Activated naive CD4-positive, alpha-beta T cell treated with anti-CD3 and anti-CD28 coated beads, Interleukin-2, amount 10 ng/mL, durations not matched to agents 7 days and 5 days (primary cell): Measurements from ENCODE around the gene CCNL2.
A peak's percentile ranks its signal among the peaks of the same experiment; 100 is the strongest.
"Not testable (repeated sequence)": the region's sequence is repeated elsewhere in the genome, so short reads cannot be mapped to it uniquely, and the experiment has no call there.

Source experiments
- CTCF ChIA-PET: fragments of 350-600 bp; sonication (Branson Sonifier 250); formaldehyde crosslinking; loops from one replicate; lab custom pipeline; 2021; ENCODE audit warnings: antibody characterized with exemption; lab: Charles Lee
- DNase-seq: peaks from one replicate; pipeline ENCODE4 v3.0.0-alpha.2; 2020
- H3K27ac Mint-ChIP-seq: one replicate; pipeline ENCODE4 v1.8.0; 2021; ENCODE audit warnings: mild to moderate bottlenecking, moderate library complexity, mixed read lengths
- H3K27me3 Mint-ChIP-seq: one replicate; pipeline ENCODE4 v1.8.0; 2021; ENCODE audit warnings: mild to moderate bottlenecking, mixed read lengths
- H3K36me3 Mint-ChIP-seq: one replicate; pipeline ENCODE4 v1.8.0; 2021; ENCODE audit warnings: mixed read lengths
- H3K4me1 Mint-ChIP-seq: one replicate; pipeline ENCODE4 v1.8.0; 2021; ENCODE audit warnings: mixed read lengths
- H3K4me3 Mint-ChIP-seq: one replicate; pipeline ENCODE4 v1.8.0; 2021; ENCODE audit warnings: mild to moderate bottlenecking, moderate library complexity, mixed read lengths
- H3K9me3 Mint-ChIP-seq: one replicate; pipeline ENCODE4 v1.8.0; 2021; ENCODE audit warnings: mixed read lengths

Gene CCNL2

GRCh38 chr1:1402901-1403392, 3.8 kb upstream of the CCNL2 start:
- not testable (repeated sequence) for H3K27me3 Mint-ChIP-seq, H3K4me3 Mint-ChIP-seq, H3K9me3 Mint-ChIP-seq, DNase-seq
- H3K27ac Mint-ChIP-seq: peak overlapping the region; percentile 55
- H3K36me3 Mint-ChIP-seq: peaks cover 48% of the 10 kb centered on the region
- CTCF ChIA-PET: interaction anchor here (1.0 to 1.2 kb wide), 3 partner anchors 11 to 31 kb away, joined by 3 to 4 read pairs (median 3); no protein-coding TSS in a partner anchor
- peaks cover 61% of the 10 kb centered on the region for H3K4me1 Mint-ChIP-seq

GRCh38 chr1:1402072-1402900, 3.2 kb upstream of the CCNL2 start:
- CTCF ChIA-PET: interaction anchor here (1.0 to 1.2 kb wide), 4 partner anchors 11 to 32 kb away, joined by 3 to 5 read pairs (median 4); no protein-coding TSS in a partner anchor
- DNase-seq: peak; percentile 58
- H3K36me3 Mint-ChIP-seq: peaks cover 53% of the 10 kb centered on the region
- H3K27me3 Mint-ChIP-seq: no peaks in the 10 kb centered on the region
- H3K4me3 Mint-ChIP-seq: peak overlapping the region; percentile 57
- peaks cover 65% of the 10 kb centered on the region for H3K4me1 Mint-ChIP-seq
- no peaks in the 10 kb centered on the region for H3K9me3 Mint-ChIP-seq
- H3K27ac Mint-ChIP-seq: peak overlapping the region; percentile 75

GRCh38 chr1:1401457-1402010, 2.4 kb upstream of the CCNL2 start:
- H3K27me3 Mint-ChIP-seq: no peaks in the 10 kb centered on the region
- H3K9me3 Mint-ChIP-seq: no peaks in the 10 kb centered on the region
- H3K27ac Mint-ChIP-seq: peak overlapping the region; percentile 75
- H3K4me1 Mint-ChIP-seq: peaks cover 62% of the 10 kb centered on the region
- H3K36me3 Mint-ChIP-seq: peaks cover 50% of the 10 kb centered on the region
- no peak for DNase-seq
- CTCF ChIA-PET: interaction anchor here (1.0 to 3.8 kb wide), 2 partner anchors 12 to 13 kb away, joined by 5 to 14 read pairs; no protein-coding TSS in a partner anchor
- H3K4me3 Mint-ChIP-seq: peak overlapping the region; percentile 57

- Mint-ChIP-seq H3K27ac (peak overlapping the region; percentile 88), H3K4me1 (peaks cover 55% of the 10 kb centered on the region), H3K4me3 (peak overlapping the region; percentile 89), H3K9me3 (no peaks in the 10 kb centered on the region), H3K36me3 (peaks cover 45% of the 10 kb centered on the region), H3K27me3 (no peaks in the 10 kb centered on the region)
- no peak for DNase-seq
- CTCF ChIA-PET: interaction anchor here (0.8 to 3.8 kb wide), 4 partner anchors 11 to 104 kb away, joined by 3 to 14 read pairs (median 8); partner anchors contain the start of gene ANKRD65
Observed at GRCh38 chr1:1400576-1401456, 1.7 kb upstream of the CCNL2 start.

GRCh38 chr1:1399872-1400575, 889 bp upstream of the CCNL2 start:
- CTCF ChIA-PET: interaction anchor here (0.8 to 3.8 kb wide), 5 partner anchors 10 to 105 kb away, joined by 3 to 14 read pairs (median 3); partner anchors contain the start of gene ANKRD65
- peak; percentile 34 for DNase-seq
- H3K27ac Mint-ChIP-seq: peak overlapping the region; percentile 88
- H3K4me1 Mint-ChIP-seq: peaks cover 54% of the 10 kb centered on the region
- no peaks in the 10 kb centered on the region for H3K9me3 Mint-ChIP-seq
- H3K4me3 Mint-ChIP-seq: peak overlapping the region; percentile 89
- H3K27me3 Mint-ChIP-seq: no peaks in the 10 kb centered on the region
- H3K36me3 Mint-ChIP-seq: peaks cover 46% of the 10 kb centered on the region

GRCh38 chr1:1398677-1399186, 403 bp downstream of the CCNL2 start:
- H3K4me1 Mint-ChIP-seq: peaks cover 53% of the 10 kb centered on the region
- peaks cover 51% of the 10 kb centered on the region for H3K36me3 Mint-ChIP-seq
- H3K9me3 Mint-ChIP-seq: no peaks in the 10 kb centered on the region
- no peak for DNase-seq
- H3K27me3 Mint-ChIP-seq: no peaks in the 10 kb centered on the region
- H3K4me3 Mint-ChIP-seq: peak overlapping the region; percentile 89
- H3K27ac Mint-ChIP-seq: peak overlapping the region; percentile 87
- CTCF ChIA-PET: interaction anchor here (1.0 to 3.8 kb wide), 5 partner anchors 9 to 106 kb away, joined by 3 to 14 read pairs (median 4); no protein-coding TSS in a partner anchor

GRCh38 chr1:1397839-1398523, 1.2 kb downstream of the CCNL2 start:
- no peaks in the 10 kb centered on the region for H3K9me3 Mint-ChIP-seq
- CTCF ChIA-PET: interaction anchor here (1.1 to 3.8 kb wide), 2 partner anchors 8 to 43 kb away, joined by 3 to 14 read pairs; no protein-coding TSS in a partner anchor
- peaks cover 53% of the 10 kb centered on the region for H3K36me3 Mint-ChIP-seq
- H3K4me3 Mint-ChIP-seq: peak overlapping the region; percentile 89
- peaks cover 49% of the 10 kb centered on the region for H3K4me1 Mint-ChIP-seq
- H3K27me3 Mint-ChIP-seq: no peaks in the 10 kb centered on the region
- peak overlapping the region; percentile 87 for H3K27ac Mint-ChIP-seq
- no peak for DNase-seq

- Mint-ChIP-seq H3K36me3 (peaks cover 62% of the 10 kb centered on the region), H3K4me3 (no peak overlapping the region), H3K9me3 (no peaks in the 10 kb centered on the region), H3K4me1 (peaks cover 30% of the 10 kb centered on the region), H3K27ac (no peak overlapping the region), H3K27me3 (no peaks in the 10 kb centered on the region)
- DNase-seq: no peak
- CTCF ChIA-PET: no interaction called here
Observed at GRCh38 chr1:1395166-1395565, 4.0 kb downstream of the CCNL2 start.

- Mint-ChIP-seq H3K27me3 (no peaks in the 10 kb centered on the region), H3K4me1 (peaks cover 24% of the 10 kb centered on the region), H3K9me3 (no peaks in the 10 kb centered on the region), H3K27ac (no peak overlapping the region), H3K36me3 (peaks cover 68% of the 10 kb centered on the region), H3K4me3 (no peak overlapping the region)
- DNase-seq: no peak
- CTCF ChIA-PET: no interaction called here
Observed at GRCh38 chr1:1394116-1394515, 5.0 kb downstream of the CCNL2 start.

GRCh38 chr1:1393428-1393827, 5.7 kb downstream of the CCNL2 start:
- Mint-ChIP-seq H3K36me3 (peaks cover 73% of the 10 kb centered on the region), H3K4me3 (no peak overlapping the region), H3K27ac (no peak overlapping the region), H3K9me3 (no peaks in the 10 kb centered on the region), H3K27me3 (no peaks in the 10 kb centered on the region), H3K4me1 (peaks cover 23% of the 10 kb centered on the region)
- no peak for DNase-seq
- CTCF ChIA-PET: no interaction called here

- H3K27ac Mint-ChIP-seq: peak overlapping the region; percentile 55
- H3K4me3 Mint-ChIP-seq: no peak overlapping the region
- peaks cover 19% of the 10 kb centered on the region for H3K4me1 Mint-ChIP-seq
- H3K27me3 Mint-ChIP-seq: no peaks in the 10 kb centered on the region
- CTCF ChIA-PET: no interaction called here
- no peak for DNase-seq
- H3K9me3 Mint-ChIP-seq: no peaks in the 10 kb centered on the region
- peaks cover 73% of the 10 kb centered on the region for H3K36me3 Mint-ChIP-seq
Observed at GRCh38 chr1:1393014-1393413, 6.1 kb downstream of the CCNL2 start.

- Mint-ChIP-seq H3K4me1 (peaks cover 10% of the 10 kb centered on the region), H3K36me3 (peaks cover 79% of the 10 kb centered on the region), H3K27me3 (no peaks in the 10 kb centered on the region), H3K27ac (no peak overlapping the region), H3K4me3 (no peak overlapping the region), H3K9me3 (no peaks in the 10 kb centered on the region)
- CTCF ChIA-PET: interaction anchor here (1.1 to 3.7 kb wide), 2 partner anchors 8 to 12 kb away, joined by 3 to 14 read pairs; partner anchors contain the start of gene CCNL2
- no peak for DNase-seq
Observed at GRCh38 chr1:1391225-1391624, 7.9 kb downstream of the CCNL2 start.
